BLaER1 (cell line): ENCODE measurements around the gene RHOXF2.

ENCODE experiments used
- H3K27ac ChIP-seq: shearing (Covaris generic); formaldehyde crosslinking; 2 replicates; pipeline ENCODE4 v1.8.1; 2022
- H3K27me3 ChIP-seq: shearing (Covaris generic); formaldehyde crosslinking; 2 replicates; pipeline ENCODE4 v1.8.1; 2022
- H3K36me3 ChIP-seq: shearing (Covaris generic); formaldehyde crosslinking; 2 replicates; pipeline ENCODE4 v1.8.1; 2022
- H3K4me1 ChIP-seq: shearing (Covaris generic); formaldehyde crosslinking; 2 replicates; pipeline ENCODE4 v1.8.1; 2022
- H3K4me2 ChIP-seq: shearing (Covaris generic); formaldehyde crosslinking; 2 replicates; pipeline ENCODE4 v1.8.1; 2022
- H3K4me3 ChIP-seq: shearing (Covaris generic); formaldehyde crosslinking; 2 replicates; pipeline ENCODE4 v1.8.1; 2022
- H3K9ac ChIP-seq: shearing (Covaris generic); formaldehyde crosslinking; 2 replicates; pipeline ENCODE4 v1.8.1; 2022
- H3K9me3 ChIP-seq: shearing (Covaris generic); formaldehyde crosslinking; 2 replicates; pipeline ENCODE4 v1.8.1; 2022
- H4K20me1 ChIP-seq: shearing (Covaris generic); formaldehyde crosslinking; 2 replicates; pipeline ENCODE4 v1.8.1; 2022
- Cebpa-rat ChIP-seq: shearing (Covaris generic); IDR thresholded peaks from 2 replicates; pipeline ENCODE4 v1.8.1; 2022

Gene RHOXF2

GRCh38 chrX:120200851-120201250 is 42.4 kb downstream of the RHOXF2 start:
- H3K4me3 ChIP-seq: no peak overlapping the region
- TF ChIP-seq Cebpa-rat: no peak
- no peaks in the 10 kb centered on the region for H3K27me3 ChIP-seq
- H3K27ac ChIP-seq: no peak overlapping the region
- no peaks in the 10 kb centered on the region for H3K9me3 ChIP-seq
- no peak overlapping the region for H3K4me2 ChIP-seq
- no peak overlapping the region for H3K9ac ChIP-seq
- no peaks in the 10 kb centered on the region for H3K36me3 ChIP-seq
- no peaks in the 10 kb centered on the region; the same call in 1 of the 2 replicates for H3K4me1 ChIP-seq
- no peaks in the 10 kb centered on the region for H4K20me1 ChIP-seq

DNA sequence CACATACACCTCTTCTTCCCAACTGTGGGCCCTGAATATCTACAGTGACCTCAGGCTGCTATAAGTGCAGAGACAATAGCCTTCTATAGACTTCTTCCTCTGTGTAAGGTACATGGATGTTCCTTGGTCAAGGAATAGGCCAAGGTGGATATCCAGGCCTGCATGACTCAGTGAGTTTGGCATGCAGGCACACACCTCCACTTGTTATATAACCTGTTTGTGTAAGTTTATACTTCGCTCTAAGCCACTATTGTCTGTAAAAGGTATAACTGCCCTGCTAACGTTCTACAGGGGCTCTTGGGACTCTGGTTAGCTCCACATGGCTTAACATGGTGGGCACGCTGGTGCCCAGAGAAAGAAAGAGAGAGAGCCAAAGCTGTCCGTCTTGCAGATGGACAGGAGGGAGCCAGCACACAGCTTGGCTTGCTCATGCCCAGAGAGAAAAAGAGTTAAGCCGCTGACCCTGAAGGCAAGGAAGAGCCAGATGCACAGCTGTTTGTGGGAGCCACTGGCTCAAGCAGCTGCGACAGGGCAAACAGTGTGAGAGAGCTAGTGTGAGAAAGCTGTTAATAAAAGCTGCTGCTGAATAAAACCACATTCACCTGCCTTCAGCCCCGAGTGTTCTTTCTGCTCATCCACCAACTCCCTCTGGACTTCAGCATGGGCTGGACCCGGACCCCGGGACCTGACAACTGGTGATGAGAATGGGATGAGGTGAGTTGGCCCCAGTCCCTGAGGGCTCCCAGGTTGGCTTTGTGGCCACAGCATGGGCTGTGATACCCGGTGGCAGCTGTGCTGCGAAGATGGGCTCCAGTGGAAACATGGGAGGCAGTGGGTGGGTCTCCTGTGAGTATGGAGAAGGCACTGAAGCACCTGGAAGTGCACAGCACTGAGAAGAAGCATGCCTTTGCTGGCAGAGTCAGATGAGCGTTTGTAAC is 47.7 kb downstream of the RHOXF2 start:
- H3K4me3 ChIP-seq: no peak overlapping the region
- H3K9ac ChIP-seq: no peak overlapping the region
- no peak overlapping the region for H3K4me2 ChIP-seq
- no peak overlapping the region for H3K27ac ChIP-seq
- no peaks in the 10 kb centered on the region; the same call in 1 of the 2 replicates for H3K4me1 ChIP-seq
- no peaks in the 10 kb centered on the region for H3K9me3 ChIP-seq
- H3K36me3 ChIP-seq: no peaks in the 10 kb centered on the region
- no peaks in the 10 kb centered on the region for H3K27me3 ChIP-seq
- H4K20me1 ChIP-seq: no peaks in the 10 kb centered on the region
- no peak for TF ChIP-seq Cebpa-rat

DNA sequence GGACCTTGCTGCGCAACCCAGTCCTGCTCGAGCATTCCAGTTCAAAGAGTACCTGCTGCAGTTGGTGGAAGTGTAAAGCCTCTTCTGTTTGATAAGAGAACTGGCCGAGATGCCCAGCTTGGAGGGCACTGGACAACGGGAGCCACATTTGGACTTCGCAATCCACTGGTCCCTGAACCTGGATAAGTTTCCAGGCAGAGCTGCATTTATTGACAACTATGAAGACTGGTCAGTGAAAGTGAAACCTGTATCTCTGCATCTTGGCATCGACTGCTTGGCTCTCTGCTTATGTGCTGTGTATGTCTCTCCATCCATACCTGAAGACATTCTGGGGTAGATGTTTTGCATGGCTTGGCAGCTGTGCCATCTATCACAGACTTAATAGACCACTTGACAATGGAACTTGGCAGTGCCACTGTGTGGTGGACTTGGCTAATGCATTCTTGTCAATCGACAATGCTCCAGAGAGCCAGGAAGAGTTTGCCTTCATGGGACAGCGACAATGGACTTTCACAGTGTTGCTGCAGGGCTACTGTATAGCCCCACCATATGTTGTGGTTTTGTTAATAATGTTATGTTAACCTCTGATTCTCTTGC is 48.7 kb downstream of the RHOXF2 start:
- Histone ChIP-seq H3K4me3 (no peak overlapping the region), H3K9me3 (no peaks in the 10 kb centered on the region), H3K4me2 (no peak overlapping the region), H3K27ac (no peak overlapping the region), H3K9ac (no peak overlapping the region), H3K27me3 (no peaks in the 10 kb centered on the region), H3K4me1 (no peaks in the 10 kb centered on the region; the same call in 1 of the 2 replicates), H3K36me3 (no peaks in the 10 kb centered on the region), H4K20me1 (no peaks in the 10 kb centered on the region)
- TF ChIP-seq Cebpa-rat: no peak

DNA sequence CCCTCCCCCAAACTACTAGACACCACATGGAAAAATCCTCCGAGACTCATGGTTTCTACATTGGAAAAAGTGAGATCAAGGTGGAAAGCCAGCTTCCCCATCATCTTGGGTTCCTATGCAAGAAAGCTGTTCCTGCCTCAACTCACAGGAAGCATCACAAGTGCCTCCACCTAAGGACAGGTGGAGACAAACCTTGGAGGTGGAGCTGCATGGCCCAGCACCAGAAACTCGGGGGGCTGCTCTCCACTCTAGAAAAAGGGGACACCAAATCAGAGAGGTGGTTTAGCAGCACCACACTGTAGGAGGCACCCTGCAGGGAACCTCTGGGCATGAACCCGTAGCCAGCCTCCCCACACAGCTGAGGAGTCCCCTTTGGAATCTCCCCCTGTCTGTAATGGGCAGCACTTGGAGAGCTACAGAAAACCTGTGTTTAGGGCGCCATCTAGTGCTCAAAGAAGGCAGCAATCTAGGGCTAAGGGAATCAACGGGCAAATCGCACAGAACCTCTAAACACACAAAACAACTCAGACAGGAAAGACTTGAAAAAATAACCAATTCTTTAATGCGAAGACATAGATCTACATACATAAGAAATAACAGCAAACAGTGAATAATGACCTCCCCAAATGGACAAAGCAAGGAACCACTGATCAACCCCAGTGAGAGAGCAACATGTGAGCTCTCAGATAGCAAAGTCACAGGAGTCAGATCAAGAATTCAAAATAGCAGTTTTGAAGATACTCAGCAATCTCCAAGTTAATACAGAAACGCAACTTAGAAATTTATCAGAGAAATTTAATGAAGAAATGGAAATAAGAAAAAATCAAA is 55.2 kb downstream of the RHOXF2 start:
- no peaks in the 10 kb centered on the region for H4K20me1 ChIP-seq
- no peaks in the 10 kb centered on the region for H3K9me3 ChIP-seq
- no peaks in the 10 kb centered on the region for H3K27me3 ChIP-seq
- H3K4me2 ChIP-seq: no peak overlapping the region
- no peaks in the 10 kb centered on the region for H3K36me3 ChIP-seq
- no peaks in the 10 kb centered on the region for H3K4me1 ChIP-seq
- no peak for TF ChIP-seq Cebpa-rat
- H3K4me3 ChIP-seq: no peak overlapping the region
- no peak overlapping the region for H3K9ac ChIP-seq
- H3K27ac ChIP-seq: no peak overlapping the region
